Measurements from ENCODE around the gene TBC1D21. TPM values are rescaled to one million over a fixed set of nuclear protein-coding genes. Genes with fewer than 3 reads are reported as not detected.

The TBC1D21 gene
- total and polyA plus RNA-seq, 2 donors from 2014 or later, result not detected

- no peak overlapping the region for H3K4me3 ChIP-seq (ENCODE audit: low read length in 3 of 3)
- no peak overlapping the region for H3K9ac ChIP-seq (ENCODE audit: low read length in 3 of 3)
- FAIRE-seq, result no peak
- H3K27me3 ChIP-seq (ENCODE audit: control insufficient read depth, insufficient read depth, low read length), result no peaks in the 10 kb centered on the region
- DNase-seq, result no peak
- H3K36me3 ChIP-seq (ENCODE audit: control insufficient read depth in 2 of 3, insufficient read depth in 3 of 3, low read length in 3 of 3), result no peaks in the 10 kb centered on the region
- intact Hi-C loops (cut with DNase I), result no loop called here
- H3K9me3 ChIP-seq (ENCODE audit: control insufficient read depth in 2 of 3, insufficient read depth in 1 of 3, low read length in 3 of 3), result no peaks in the 10 kb centered on the region
- TF ChIP-seq CTCF (IDR thresholded peaks at IDR 0.05; ENCODE audit: borderline replicate concordance, extremely low read depth, insufficient read depth), result no peak
- H3K27ac ChIP-seq (ENCODE audit: low read depth in 2 of 2, low read length in 2 of 2), result no peak overlapping the region
- H3K4me1 ChIP-seq (ENCODE audit: control insufficient read depth in 2 of 3, insufficient read depth in 2 of 3, low read depth in 1 of 3, low read length in 3 of 3), result no peaks in the 10 kb centered on the region
These were observed 19.1 kb upstream of the TBC1D21 start for GRCh38 chr15:73854265-73854664.

GRCh38 chr15:73856458-73857192 is 16.7 kb upstream of the TBC1D21 start:
- no peak for TF ChIP-seq CTCF (IDR thresholded peaks at IDR 0.05; ENCODE audit: borderline replicate concordance, extremely low read depth, insufficient read depth)
- no peak for FAIRE-seq
- Histone ChIP-seq H3K36me3 (ENCODE audit: control insufficient read depth in 2 of 3, insufficient read depth in 3 of 3, low read length in 3 of 3) (no peaks in the 10 kb centered on the region), H3K27me3 (ENCODE audit: control insufficient read depth, insufficient read depth, low read length) (no peaks in the 10 kb centered on the region), H3K27ac (ENCODE audit: low read depth in 2 of 2, low read length in 2 of 2) (no peak overlapping the region), H3K4me1 (ENCODE audit: control insufficient read depth in 2 of 3, insufficient read depth in 2 of 3, low read depth in 1 of 3, low read length in 3 of 3) (no peaks in the 10 kb centered on the region), H3K4me3 (ENCODE audit: low read length in 3 of 3) (no peak overlapping the region), H3K9ac (ENCODE audit: low read length in 3 of 3) (no peak overlapping the region), H3K9me3 (ENCODE audit: control insufficient read depth in 2 of 3, insufficient read depth in 1 of 3, low read length in 3 of 3) (no peaks in the 10 kb centered on the region)
- DNase-seq, result no peak
- intact Hi-C loops (cut with DNase I), result no loop called here

GRCh38 chr15:73857193-73857920 is 16.0 kb upstream of the TBC1D21 start:
- intact Hi-C loops (cut with DNase I), result no loop called here
- Histone ChIP-seq H3K9ac (ENCODE audit: low read length in 3 of 3) (no peak overlapping the region), H3K4me1 (ENCODE audit: control insufficient read depth in 2 of 3, insufficient read depth in 2 of 3, low read depth in 1 of 3, low read length in 3 of 3) (no peaks in the 10 kb centered on the region), H3K9me3 (ENCODE audit: control insufficient read depth in 2 of 3, insufficient read depth in 1 of 3, low read length in 3 of 3) (no peaks in the 10 kb centered on the region), H3K27ac (ENCODE audit: low read depth in 2 of 2, low read length in 2 of 2) (no peak overlapping the region), H3K36me3 (ENCODE audit: control insufficient read depth in 2 of 3, insufficient read depth in 3 of 3, low read length in 3 of 3) (no peaks in the 10 kb centered on the region), H3K4me3 (ENCODE audit: low read length in 3 of 3) (no peak overlapping the region), H3K27me3 (ENCODE audit: control insufficient read depth, insufficient read depth, low read length) (no peaks in the 10 kb centered on the region)
- no peak for TF ChIP-seq CTCF (IDR thresholded peaks at IDR 0.05; ENCODE audit: borderline replicate concordance, extremely low read depth, insufficient read depth)
- DNase-seq (no peak), FAIRE-seq (no peak)
